Medulla oblongata (tissue), 1 donor: Measurements from ENCODE around the gene SLC1A4.
A peak's percentile ranks its signal among the peaks of the same experiment; 100 is the strongest.

ENCODE experiments used
- DNase-seq: peaks from one replicate; pipeline ENCODE4 v3.0.0-alpha.2; 2015; ENCODE audit errors: extremely low spot score

Gene SLC1A4

GRCh38 chr2:65053199-65053598, 64.0 kb downstream of the SLC1A4 start:
- DNase-seq = peak; percentile 84

GRCh38 chr2:65054749-65055421, 65.7 kb downstream of the SLC1A4 start:
- DNase-seq = no peak

- peak; percentile 30 for DNase-seq
These were observed 66.4 kb downstream of the SLC1A4 start for GRCh38 chr2:65055422-65056214.

- DNase-seq = peak; percentile 98
These were observed 67.2 kb downstream of the SLC1A4 start, which contains the start of gene CEP68 for GRCh38 chr2:65056215-65057053. TSS of gene CEP68 (plus strand) at chr2:65056416. CDS start at chr2:65069445, 13,029 bp downstream.

GRCh38 chr2:65057054-65057375, 67.8 kb downstream of the SLC1A4 start:
- no peak for DNase-seq

- DNase-seq = peak; percentile 28
These were observed 68.3 kb downstream of the SLC1A4 start for GRCh38 chr2:65057391-65058052.

GRCh38 chr2:65059071-65059470, 69.9 kb downstream of the SLC1A4 start:
- DNase-seq = no peak

GRCh38 chr2:65061146-65061909, 72.1 kb downstream of the SLC1A4 start:
- no peak for DNase-seq

- no peak for DNase-seq
These were observed 72.7 kb downstream of the SLC1A4 start for GRCh38 chr2:65061910-65062339.

- no peak for DNase-seq
These were observed 73.9 kb downstream of the SLC1A4 start for GRCh38 chr2:65062843-65063825.

GRCh38 chr2:65064728-65065552, 75.7 kb downstream of the SLC1A4 start:
- DNase-seq = peak; percentile 84

GRCh38 chr2:65067806-65068553, 78.8 kb downstream of the SLC1A4 start:
- DNase-seq = no peak

GRCh38 chr2:65069439-65069824, 80.2 kb downstream of the SLC1A4 start:
- DNase-seq = no peak

- peak; percentile 38 for DNase-seq
These were observed 81.1 kb downstream of the SLC1A4 start for GRCh38 chr2:65070172-65070830.

GRCh38 chr2:65070856-65071255, 81.7 kb downstream of the SLC1A4 start:
- no peak for DNase-seq

GRCh38 chr2:65071499-65072180, 82.4 kb downstream of the SLC1A4 start:
- DNase-seq = no peak
